ENCODE results near the gene FCHSD2.

DNA sequence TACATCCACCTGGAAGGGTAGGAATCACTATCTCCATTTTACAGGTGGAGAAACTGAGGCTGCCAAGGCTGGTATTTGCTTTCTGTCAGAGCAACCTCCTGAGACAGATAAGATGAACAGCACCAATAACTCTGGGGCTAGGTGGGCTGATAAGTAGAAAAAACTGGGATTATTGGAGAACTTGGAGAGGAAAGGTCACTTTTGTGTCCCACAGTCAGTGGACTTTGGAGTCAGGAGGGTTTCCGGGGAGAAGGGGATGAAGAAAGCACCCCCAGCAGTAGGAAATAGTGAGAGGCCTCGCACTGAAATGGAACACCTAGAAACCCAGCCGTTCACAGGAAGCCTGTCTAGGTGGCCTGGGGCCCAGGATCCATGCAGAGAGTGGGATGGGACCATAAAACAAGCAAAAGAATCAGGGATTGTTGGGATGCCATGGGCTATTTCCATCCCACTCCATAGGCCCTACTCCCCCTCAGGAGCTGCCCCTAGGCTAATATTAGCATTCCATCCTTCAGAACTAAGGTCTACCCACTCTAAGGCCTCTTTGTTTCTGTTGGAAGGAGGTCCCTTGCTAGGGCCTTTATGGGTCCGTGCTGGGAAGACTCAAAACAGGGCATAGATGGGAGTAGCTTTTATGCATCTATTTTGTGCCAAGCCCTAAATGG, 31.0 kb upstream of the FCHSD2 start:
- TF ChIP-seq RAD21 (IDR thresholded peaks at IDR 0.05), result no peak
- TF ChIP-seq, protein P1, sequence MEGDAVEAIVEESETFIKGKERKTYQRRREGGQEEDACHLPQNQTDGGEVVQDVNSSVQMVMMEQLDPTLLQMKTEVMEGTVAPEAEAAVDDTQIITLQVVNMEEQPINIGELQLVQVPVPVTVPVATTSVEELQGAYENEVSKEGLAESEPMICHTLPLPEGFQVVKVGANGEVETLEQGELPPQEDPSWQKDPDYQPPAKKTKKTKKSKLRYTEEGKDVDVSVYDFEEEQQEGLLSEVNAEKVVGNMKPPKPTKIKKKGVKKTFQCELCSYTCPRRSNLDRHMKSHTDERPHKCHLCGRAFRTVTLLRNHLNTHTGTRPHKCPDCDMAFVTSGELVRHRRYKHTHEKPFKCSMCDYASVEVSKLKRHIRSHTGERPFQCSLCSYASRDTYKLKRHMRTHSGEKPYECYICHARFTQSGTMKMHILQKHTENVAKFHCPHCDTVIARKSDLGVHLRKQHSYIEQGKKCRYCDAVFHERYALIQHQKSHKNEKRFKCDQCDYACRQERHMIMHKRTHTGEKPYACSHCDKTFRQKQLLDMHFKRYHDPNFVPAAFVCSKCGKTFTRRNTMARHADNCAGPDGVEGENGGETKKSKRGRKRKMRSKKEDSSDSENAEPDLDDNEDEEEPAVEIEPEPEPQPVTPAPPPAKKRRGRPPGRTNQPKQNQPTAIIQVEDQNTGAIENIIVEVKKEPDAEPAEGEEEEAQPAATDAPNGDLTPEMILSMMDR (IDR thresholded peaks at IDR 0.05; ENCODE audit: low read depth, low read length, missing input control), result no peak
- TF ChIP-seq, protein P2, sequence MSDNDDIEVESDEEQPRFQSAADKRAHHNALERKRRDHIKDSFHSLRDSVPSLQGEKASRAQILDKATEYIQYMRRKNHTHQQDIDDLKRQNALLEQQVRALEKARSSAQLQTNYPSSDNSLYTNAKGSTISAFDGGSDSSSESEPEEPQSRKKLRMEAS (IDR thresholded peaks at IDR 0.05), result no peak
- no peak for TF ChIP-seq RXRA (IDR thresholded peaks at IDR 0.05)
- no peak for TF ChIP-seq JUND (IDR thresholded peaks at IDR 0.05)
- TF ChIP-seq, protein P3, sequence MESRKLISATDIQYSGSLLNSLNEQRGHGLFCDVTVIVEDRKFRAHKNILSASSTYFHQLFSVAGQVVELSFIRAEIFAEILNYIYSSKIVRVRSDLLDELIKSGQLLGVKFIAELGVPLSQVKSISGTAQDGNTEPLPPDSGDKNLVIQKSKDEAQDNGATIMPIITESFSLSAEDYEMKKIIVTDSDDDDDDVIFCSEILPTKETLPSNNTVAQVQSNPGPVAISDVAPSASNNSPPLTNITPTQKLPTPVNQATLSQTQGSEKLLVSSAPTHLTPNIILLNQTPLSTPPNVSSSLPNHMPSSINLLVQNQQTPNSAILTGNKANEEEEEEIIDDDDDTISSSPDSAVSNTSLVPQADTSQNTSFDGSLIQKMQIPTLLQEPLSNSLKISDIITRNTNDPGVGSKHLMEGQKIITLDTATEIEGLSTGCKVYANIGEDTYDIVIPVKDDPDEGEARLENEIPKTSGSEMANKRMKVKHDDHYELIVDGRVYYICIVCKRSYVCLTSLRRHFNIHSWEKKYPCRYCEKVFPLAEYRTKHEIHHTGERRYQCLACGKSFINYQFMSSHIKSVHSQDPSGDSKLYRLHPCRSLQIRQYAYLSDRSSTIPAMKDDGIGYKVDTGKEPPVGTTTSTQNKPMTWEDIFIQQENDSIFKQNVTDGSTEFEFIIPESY (IDR thresholded peaks at IDR 0.05), result no peak

Measured in liver (tissue), 3 donors.